Sigmoid colon (tissue), 3 donors: ENCODE measurements around the gene OLFML3.

Source experiments
- CTCF ChIP-seq, 4 experiments: fragments of 450-650 bp in 3 of 4; fragments of 200-600 bp in 1 of 4; IDR thresholded peaks; one replicate each; pipeline ENCODE4 v1.5.1; 2016 to 2019; ENCODE audit warnings: antibody characterized with exemption in 4 of 4, mild to moderate bottlenecking in 3 of 4, moderate library complexity in 2 of 4
- POLR2A ChIP-seq, 2 donors: fragments of 450-650 bp; IDR thresholded peaks; one replicate each; pipeline ENCODE4 v1.6.1; 2016; ENCODE audit warnings: antibody characterized with exemption in 2 of 2, mild to moderate bottlenecking in 2 of 2, moderate library complexity in 2 of 2

- no peak for TF ChIP-seq CTCF (IDR thresholded peaks at IDR 0.05)
- TF ChIP-seq POLR2A (IDR thresholded peaks at IDR 0.05): no peak
Measured at GRCh38 chr1:113938192-113938591, 41.1 kb upstream of the OLFML3 start.
